H1 (cell line): ENCODE results near the gene KCNK15. TPM values are rescaled to one million over a fixed set of nuclear protein-coding genes. Genes with fewer than 3 reads are reported as not detected.

Experiments used
- CTCF ChIA-PET: fragments of 300-600 bp; sonication (Branson Sonifier 250); formaldehyde crosslinking; loops from one replicate; lab custom pipeline; 2021; ENCODE audit not compliant: partially characterized antibody; lab: Charles Lee
- POLR2A ChIA-PET: fragments of 300-600 bp; sonication (Branson Sonifier 250); formaldehyde crosslinking; loops from one replicate; lab custom pipeline; 2021; ENCODE audit warnings: inconsistent platforms; ENCODE audit not compliant: partially characterized antibody; lab: Charles Lee
- DNase-seq, 2 experiments: peaks; one replicate each; pipeline versions ENCODE4 v3.0.0 to v3.0.0-alpha.2; 2010 to 2022; ENCODE audit warnings: low spot score in 2 of 2, low read depth in 1 of 2, mixed read lengths in 1 of 2
- FAIRE-seq: peaks from 2 replicates; lab custom pipeline; 2011; peaks lifted over from hg19 to GRCh38; lab: Jason Lieb, UNC
- H2AFZ ChIP-seq: 2 replicates; pipeline ENCODE4 v1.8.1; 2012; ENCODE audit warnings: low read length, inconsistent platforms
- H2AK5ac ChIP-seq: 2 replicates; pipeline ENCODE4 v1.6.1; 2013; ENCODE audit warnings: low read depth, low read length
- H2BK120ac ChIP-seq: replicated peaks from 2 replicates; pipeline ENCODE3; 2013; ENCODE audit warnings: low read depth, low read length, inconsistent platforms
- H2BK12ac ChIP-seq: 2 replicates; pipeline ENCODE4 v1.6.1; 2013; ENCODE audit warnings: low read depth, low read length
- H2BK15ac ChIP-seq: 2 replicates; pipeline ENCODE4 v1.6.1; 2013; ENCODE audit warnings: low read length
- H2BK20ac ChIP-seq: 2 replicates; pipeline ENCODE4 v1.6.1; 2013; ENCODE audit warnings: low read length
- H2BK5ac ChIP-seq: 2 replicates; pipeline ENCODE4 v1.6.1; 2013; ENCODE audit warnings: low read depth, low read length
- H3K14ac ChIP-seq: 2 replicates; pipeline ENCODE4 v1.6.1; 2013; ENCODE audit warnings: inconsistent platforms; ENCODE audit not compliant: insufficient read length
- H3K18ac ChIP-seq: 2 replicates; pipeline ENCODE4 v1.6.1; 2013; ENCODE audit warnings: low read length; ENCODE audit errors: extremely low read depth
- H3K23ac ChIP-seq: 2 replicates; pipeline ENCODE4 v1.6.1; 2013; ENCODE audit warnings: inconsistent platforms; ENCODE audit not compliant: insufficient read length
- H3K23me2 ChIP-seq: 2 replicates; pipeline ENCODE4 v1.6.1; 2013; ENCODE audit warnings: low read depth, low read length
- H3K27ac ChIP-seq: 2 replicates; pipeline ENCODE4 v1.6.1; 2011; ENCODE audit warnings: low read depth, low read length, inconsistent platforms
- H3K27me3 ChIP-seq, 4 experiments: replicated peaks in 1 of 4; 1 replicate in 1 of 4; 2 replicates in 3 of 4; pipeline versions ENCODE4 v1.6.1 to v1.8.1; 2011 to 2013; ENCODE audit warnings: low read length in 3 of 4, mild to moderate bottlenecking in 3 of 4, inconsistent platforms in 2 of 4, mixed read lengths in 2 of 4, moderate library complexity in 1 of 4; ENCODE audit not compliant: control insufficient read depth in 3 of 4, insufficient read depth in 3 of 4; ENCODE audit errors: extremely low read depth in 1 of 4
- H3K36me3 ChIP-seq, 4 experiments: 2 replicates each; pipeline versions ENCODE4 v1.6.1 to v1.8.1; 2011 to 2013; ENCODE audit warnings: mild to moderate bottlenecking in 4 of 4, low read length in 3 of 4, moderate library complexity in 2 of 4, control low read depth in 1 of 4, inconsistent platforms in 1 of 4; ENCODE audit not compliant: insufficient read depth in 4 of 4, control insufficient read depth in 2 of 4
- H3K4ac ChIP-seq: replicated peaks from 2 replicates; pipeline ENCODE3; 2013; ENCODE audit warnings: low read length, low read depth, mixed read lengths, inconsistent platforms; ENCODE audit not compliant: insufficient read length
- H3K4me1 ChIP-seq, 4 experiments: replicated peaks in 1 of 4; 1 replicate in 1 of 4; 2 replicates in 3 of 4; pipeline versions ENCODE4 v1.6.1 to v1.8.1; 2011 to 2013; ENCODE audit warnings: low read length in 3 of 4, inconsistent platforms in 2 of 4, mixed read lengths in 1 of 4; ENCODE audit not compliant: insufficient read depth in 4 of 4, control insufficient read depth in 3 of 4
- H3K4me2 ChIP-seq, 2 experiments: 2 replicates each; pipeline versions ENCODE4 v1.6.1 to v1.8.1; 2011 to 2013; ENCODE audit warnings: low read depth in 2 of 2, low read length in 2 of 2, control low read depth in 1 of 2, inconsistent platforms in 1 of 2, mild to moderate bottlenecking in 1 of 2; ENCODE audit not compliant: insufficient read depth in 1 of 2
- H3K4me3 ChIP-seq, 4 experiments: fragments of 200-600, 300-600 bp in 1 of 4; sonication (generic), shearing (Covaris generic), sonication (Bioruptor Twin) in 1 of 4; 2 replicates each; pipeline versions ENCODE4 v1.5.1 to v1.8.1; 2011 to 2016; ENCODE audit warnings: low read length in 4 of 4, low read depth in 3 of 4, control low read depth in 2 of 4, inconsistent platforms in 2 of 4, mild to moderate bottlenecking in 2 of 4, mixed read lengths in 1 of 4, moderate library complexity in 1 of 4; ENCODE audit not compliant: insufficient read depth in 2 of 4; ENCODE audit errors: extremely low read depth in 1 of 4
- H3K56ac ChIP-seq: replicated peaks from 2 replicates; pipeline ENCODE3; 2013; ENCODE audit warnings: low read depth, mild to moderate bottlenecking, mixed read lengths, low read length, inconsistent platforms; ENCODE audit not compliant: insufficient read length
- H3K79me1 ChIP-seq: 2 replicates; pipeline ENCODE4 v1.6.1; 2013; ENCODE audit warnings: low read depth, low read length, control low read depth
- H3K79me2 ChIP-seq, 2 experiments: 2 replicates each; pipeline versions ENCODE4 v1.6.1 to v1.8.1; 2012 to 2013; ENCODE audit warnings: low read length in 2 of 2, mild to moderate bottlenecking in 2 of 2, inconsistent platforms in 1 of 2; ENCODE audit not compliant: insufficient read depth in 2 of 2, control insufficient read depth in 1 of 2
- H3K9ac ChIP-seq, 4 experiments: replicated peaks in 1 of 4; 1 replicate in 1 of 4; 2 replicates in 3 of 4; pipeline versions ENCODE4 v1.6.1 to v1.8.1; 2011 to 2013; ENCODE audit warnings: low read depth in 3 of 4, low read length in 3 of 4, control low read depth in 2 of 4, mild to moderate bottlenecking in 2 of 4, moderate library complexity in 2 of 4, inconsistent platforms in 1 of 4; ENCODE audit errors: extremely low read depth in 1 of 4
- H3K9me3 ChIP-seq, 2 experiments: 2 replicates each; pipeline versions ENCODE4 v1.6.1 to v1.8.1; 2012 to 2013; ENCODE audit warnings: mild to moderate bottlenecking in 2 of 2, moderate library complexity in 2 of 2, control low read depth in 1 of 2, inconsistent platforms in 1 of 2, low read depth in 1 of 2, low read length in 1 of 2, mixed read lengths in 1 of 2; ENCODE audit not compliant: insufficient read depth in 2 of 2
- H4K20me1 ChIP-seq, 2 experiments: replicated peaks in 1 of 2; 2 replicates each; pipeline versions ENCODE3 to v1.8.1; 2011 to 2013; ENCODE audit warnings: inconsistent platforms in 2 of 2, low read length in 2 of 2, mild to moderate bottlenecking in 1 of 2; ENCODE audit not compliant: insufficient read depth in 2 of 2, control insufficient read depth in 1 of 2
- H4K5ac ChIP-seq: 2 replicates; pipeline ENCODE4 v1.6.1; 2013; ENCODE audit warnings: low read length, low read depth, mixed read lengths, inconsistent platforms; ENCODE audit not compliant: insufficient read length
- H4K8ac ChIP-seq: 2 replicates; pipeline ENCODE4 v1.8.0; 2013; ENCODE audit warnings: mild to moderate bottlenecking, moderate library complexity, low read length, inconsistent platforms; ENCODE audit not compliant: insufficient read depth; ENCODE audit errors: extremely low read depth
- H4K91ac ChIP-seq: replicated peaks from 2 replicates; pipeline ENCODE3; 2013; ENCODE audit warnings: low read length, mixed read lengths, inconsistent platforms; ENCODE audit not compliant: insufficient read length
- CTCF ChIP-seq, 3 experiments: IDR thresholded peaks; 1 replicate in 2 of 3; 2 replicates in 1 of 3; pipeline versions ENCODE4 v1.5.1 to v1.6.1; 2011; ENCODE audit warnings: low read length in 3 of 3, mild to moderate bottlenecking in 3 of 3, inconsistent platforms in 2 of 3, low read depth in 1 of 3, moderate library complexity in 1 of 3; ENCODE audit not compliant: insufficient read depth in 1 of 3; ENCODE audit errors: control extremely low read depth in 1 of 3
- KDM4A ChIP-seq: IDR thresholded peaks from one replicate; pipeline ENCODE4 v1.7.1; 2012; ENCODE audit warnings: low read depth, mild to moderate bottlenecking, moderate library complexity, low read length, inconsistent platforms; ENCODE audit not compliant: severe bottlenecking
- RAD21 ChIP-seq, 2 experiments: IDR thresholded peaks in 1 of 2; conservative IDR thresholded peaks in 1 of 2; 2 replicates each; pipeline ENCODE4 v1.6.1; 2011; ENCODE audit warnings: low read depth in 2 of 2, low read length in 2 of 2, improper control_type of control experiment in 1 of 2, inconsistent platforms in 1 of 2, mild to moderate bottlenecking in 1 of 2, moderate library complexity in 1 of 2
- WGBS, 2 experiments: shearing (Covaris generic) in 1 of 2; methylation state at CpG; one replicate each; pipeline versions ENCODE4 v1.1.6 to v1.1.7; 2013 to 2015; ENCODE audit warnings: low lambda C conversion rate in 2 of 2, mixed read lengths in 2 of 2, inconsistent platforms in 1 of 2, low coverage in 1 of 2, missing lambda C conversion rate in 1 of 2; ENCODE audit not compliant: insufficient replicate concordance in 2 of 2, insufficient coverage in 1 of 2, insufficient read length in 1 of 2; ENCODE audit errors: extremely low coverage in 1 of 2, missing lambda C conversion rate in 1 of 2; 5-methylcytosine and 5-hydroxymethylcytosine counted together
- polyA plus RNA-seq, 7 experiments: library from polyadenylated mRNA; depleted of rRNA in 3 of 7; stranded (reverse) in 5 of 7; unstranded in 2 of 7; fragments of >200 nt in 5 of 7; fragments of 200-250 nt in 2 of 7; gene quantifications; 1 replicate in 5 of 7; 2 replicates in 1 of 7; 4 replicates in 1 of 7; pipeline versions ENCODE4 v1.2.1 to v1.2.3, GENCODE V29; 2011 to 2013; ENCODE audit warnings: missing spikeins in 2 of 7, mixed read lengths in 2 of 7
- total RNA-seq: library from RNA; stranded (reverse); fragmentation: NEBNext Ultra II Directional; extraction: Animal tissue kit (Norgen Biotek cat#: 25700); gene quantifications from 2 replicates; pipeline ENCODE4 v1.2.1, GENCODE V29; 2021

KCNK15 gene
- total and polyA plus RNA-seq, 2 of the 8 experiments (the other 6 are each of a cell fraction or from before 2014, with no cell fraction given): 0.24 to 0.33 TPM

- H2BK20ac ChIP-seq: no peak overlapping the region
- ChIA-PET POLR2A (interaction anchor here (0.8 kb wide), 1 partner anchor 20 kb away, joined by 3 read pairs; no protein-coding TSS in a partner anchor), CTCF (interaction anchor here (0.7 to 20.4 kb wide), 19 partner anchors 9 to 403 kb away, joined by 3 to 180 read pairs (median 4); no protein-coding TSS in a partner anchor)
- no peak overlapping the region for H2BK120ac ChIP-seq
- no peaks in the 10 kb centered on the region for H3K27me3 ChIP-seq
- no peak overlapping the region for H3K4me3 ChIP-seq
- WGBS, 2 experiments: 64% methylated on average over 10 of the region's 10 CpGs; no CpG with 5 or more reads in 1 of the 2 experiments
- no peak overlapping the region for H4K5ac ChIP-seq
- H3K56ac ChIP-seq: no peak overlapping the region
- DNase-seq (peak in 1 of 2 experiments; percentile 78), FAIRE-seq (no peak)
- no peaks in the 10 kb centered on the region for H3K23me2 ChIP-seq
- H4K8ac ChIP-seq: no peak overlapping the region; the same call in 1 of the 2 replicates
- H3K14ac ChIP-seq: no peak overlapping the region
- no peak overlapping the region for H3K4ac ChIP-seq
- H3K18ac ChIP-seq: peak overlapping the region; percentile 78
- H4K91ac ChIP-seq: no peak overlapping the region
- H3K9me3 ChIP-seq: no peaks in the 10 kb centered on the region
- H3K36me3 ChIP-seq: no peaks in the 10 kb centered on the region
- no peak overlapping the region for H2BK15ac ChIP-seq
- peaks cover 0 to 3% (median 0%) of the 10 kb centered on the region in 4 experiments; a peak in 1 of 7 replicates for H3K4me1 ChIP-seq
- no peak overlapping the region for H3K9ac ChIP-seq
- H2AFZ ChIP-seq: no peak overlapping the region
- no peak overlapping the region for H2AK5ac ChIP-seq
- H2BK12ac ChIP-seq: no peak overlapping the region
- no peak overlapping the region for H3K27ac ChIP-seq
- no peaks in the 10 kb centered on the region for H3K79me2 ChIP-seq
- H4K20me1 ChIP-seq: no peaks in the 10 kb centered on the region
- no peak overlapping the region for H2BK5ac ChIP-seq
- H3K23ac ChIP-seq: no peak overlapping the region
- no peaks in the 10 kb centered on the region for H3K79me1 ChIP-seq
- TF ChIP-seq CTCF (IDR thresholded peaks at IDR 0.05; ENCODE audit: control extremely low read depth in 1 of 3, insufficient read depth in 1 of 3, low read depth in 1 of 3, low read length in 3 of 3) (peak; percentile 47 to 77 (median 68); a peak in 3 of 4 replicates), KDM4A (no peak), RAD21 (IDR thresholded peaks at IDR 0.05 in 1 of 2, conservative IDR thresholded peaks at IDR 0.05 in 1 of 2; ENCODE audit: low read depth in 2 of 2, low read length in 2 of 2) (peak in 1 of 2 experiments; percentile 29; a peak in 2 of 4 replicates)
- H3K4me2 ChIP-seq: no peak overlapping the region; a peak in 1 of 4 replicates
Measured at GRCh38 chr20:44717986-44718385, 27.7 kb upstream of the KCNK15 start.
